ENCODE data around the gene SLC10A7.

SLC10A7 gene

GRCh38 chr4:146490106-146490505, 31.6 kb downstream of the SLC10A7 start:
- DNase-seq: no peak

GRCh38 chr4:146488495-146489174, 33.1 kb downstream of the SLC10A7 start:
- no peak for DNase-seq

- no peak for DNase-seq
Measured at GRCh38 chr4:146486565-146486964, 35.2 kb downstream of the SLC10A7 start.

GRCh38 chr4:146485968-146486367, 35.8 kb downstream of the SLC10A7 start:
- no peak for DNase-seq

GRCh38 chr4:146482788-146483187, 39.0 kb downstream of the SLC10A7 start:
- no peak for DNase-seq

GRCh38 chr4:146481246-146481645, 40.5 kb downstream of the SLC10A7 start:
- no peak for DNase-seq

GRCh38 chr4:146478009-146478408, 43.7 kb downstream of the SLC10A7 start:
- DNase-seq: no peak

- no peak for DNase-seq
Measured at GRCh38 chr4:146477054-146477453, 44.7 kb downstream of the SLC10A7 start.

GRCh38 chr4:146472404-146472803, 49.3 kb downstream of the SLC10A7 start:
- peak in 2 of 3 experiments; percentile 71 to 94 for DNase-seq

- no peak for DNase-seq
Measured at GRCh38 chr4:146470604-146471003, 51.1 kb downstream of the SLC10A7 start.

GRCh38 chr4:146469022-146469421, 52.7 kb downstream of the SLC10A7 start:
- DNase-seq: no peak

- DNase-seq: no peak
Measured at GRCh38 chr4:146465628-146466027, 56.1 kb downstream of the SLC10A7 start.

GRCh38 chr4:146462251-146462650, 59.5 kb downstream of the SLC10A7 start:
- DNase-seq: no peak

- no peak for DNase-seq
Measured at GRCh38 chr4:146458594-146458993, 63.1 kb downstream of the SLC10A7 start.

GRCh38 chr4:146456681-146457080, 65.1 kb downstream of the SLC10A7 start:
- no peak for DNase-seq

GRCh38 chr4:146453181-146453807, 68.4 kb downstream of the SLC10A7 start:
- peak in 1 of 3 experiments; percentile 43 for DNase-seq

GRCh38 chr4:146450524-146450923, 71.2 kb downstream of the SLC10A7 start:
- DNase-seq: no peak

- no peak for DNase-seq
Measured at GRCh38 chr4:146446555-146446954, 75.2 kb downstream of the SLC10A7 start.

GRCh38 chr4:146445198-146446150, 76.3 kb downstream of the SLC10A7 start:
- no peak for DNase-seq

- DNase-seq: no peak
Measured at GRCh38 chr4:146443525-146443924, 78.2 kb downstream of the SLC10A7 start.

- DNase-seq: no peak
Measured at GRCh38 chr4:146442801-146443200, 78.9 kb downstream of the SLC10A7 start.

GRCh38 chr4:146439999-146440398, 81.7 kb downstream of the SLC10A7 start:
- no peak for DNase-seq

- no peak for DNase-seq
Measured at GRCh38 chr4:146439437-146439836, 82.3 kb downstream of the SLC10A7 start.

GRCh38 chr4:146437778-146438177, 84.0 kb downstream of the SLC10A7 start:
- DNase-seq: no peak
